K562 (cell line): Measurements from ENCODE around the gene TMX3. TPM values are rescaled to one million over a fixed set of nuclear protein-coding genes. Genes with fewer than 3 reads are reported as not detected.

Experiments used
- ATAC-seq: fragments of 200-7000 bp; cut with Tn5 transposase; 3 replicates; pipeline ENCODE4 v1.9.1; 2020; ENCODE audit warnings: moderate library complexity
- BruUV-seq: library from RNA; stranded (reverse); fragments of 400-500 nt; replicated peaks from 2 replicates; lab custom pipeline; 2021; lab: Mats Ljungman, UMichigan
- CTCF ChIA-PET: fragments of 300-600 bp; formaldehyde crosslinking; extraction: SDS; loops from one replicate; lab custom pipeline; 2021; ENCODE audit warnings: low intra/inter-chr PET ratio; lab: Yijun Ruan, JAX
- POLR2A ChIA-PET: fragments of 300-600, 350-650 bp; sonication (Branson Sonifier 250); formaldehyde crosslinking; extraction: SDS; loops from one replicate; lab custom pipeline; 2021; ENCODE audit warnings: antibody characterized with exemption, inconsistent platforms; lab: Yijun Ruan, JAX
- DNase-seq, 4 experiments: peaks; one replicate each; pipeline versions ENCODE4 v3.0.0 to v3.0.0-alpha.2; 2011 to 2018; ENCODE audit warnings: low spot score in 3 of 4, mixed read lengths in 3 of 4; ENCODE audit errors: extremely low read depth in 1 of 4
- FAIRE-seq: peaks from 2 replicates; lab custom pipeline; 2011; peaks lifted over from hg19 to GRCh38; lab: Jason Lieb, UNC
- H2AFZ ChIP-seq: 2 replicates; pipeline ENCODE4 v1.6.0; 2011; ENCODE audit warnings: low read depth, low read length, control low read depth, inconsistent platforms
- H3K27ac ChIP-seq: fragments of 200-600 bp; 3 replicates; pipeline ENCODE4 v1.8.0; 2011; ENCODE audit warnings: low read depth, mild to moderate bottlenecking, control low read depth, inconsistent platforms, low read length, moderate library complexity, mixed read lengths; ENCODE audit errors: extremely low read depth
- H3K27me3 ChIP-seq, 2 experiments: fragments of 300-600 bp in 1 of 2; 2 replicates in 1 of 2; 3 replicates in 1 of 2; pipeline versions ENCODE4 v1.6.0 to v1.8.0; 2011; ENCODE audit warnings: inconsistent platforms in 2 of 2, low read length in 2 of 2, mild to moderate bottlenecking in 1 of 2, mixed read lengths in 1 of 2, moderate library complexity in 1 of 2; ENCODE audit not compliant: control insufficient read depth in 2 of 2, insufficient read depth in 2 of 2
- H3K36me3 ChIP-seq: fragments of 300-600 bp; 3 replicates; pipeline ENCODE4 v1.8.0; 2011; ENCODE audit warnings: mild to moderate bottlenecking, low read length, inconsistent platforms; ENCODE audit not compliant: control insufficient read depth, insufficient read depth
- H3K4me1 ChIP-seq, 2 experiments: fragments of 200-600 bp in 1 of 2; replicated peaks in 1 of 2; 2 replicates in 1 of 2; 3 replicates in 1 of 2; pipeline versions ENCODE4 v1.5.1 to v1.8.0; 2011; ENCODE audit warnings: inconsistent platforms in 2 of 2, low read length in 2 of 2, mild to moderate bottlenecking in 1 of 2, mixed read lengths in 1 of 2, moderate library complexity in 1 of 2; ENCODE audit not compliant: control insufficient read depth in 2 of 2, insufficient read depth in 2 of 2
- H3K4me2 ChIP-seq: 2 replicates; pipeline ENCODE4 v1.6.1; 2011; ENCODE audit warnings: low read length, control low read depth, inconsistent platforms, mixed read lengths; ENCODE audit not compliant: insufficient read depth
- H3K4me3 ChIP-seq: fragments of 200-600 bp; sonication (generic), shearing (Covaris generic); 2 replicates; pipeline ENCODE4 v1.5.1; 2016; ENCODE audit warnings: control low read depth, inconsistent platforms
- H3K79me2 ChIP-seq: fragments of 200-600 bp; 3 replicates; pipeline ENCODE4 v1.8.0; 2011; ENCODE audit warnings: low read length, inconsistent platforms; ENCODE audit not compliant: control insufficient read depth, insufficient read depth
- H3K9ac ChIP-seq, 2 experiments: 2 replicates each; pipeline versions ENCODE4 v1.6.0 to v1.6.1; 2011; ENCODE audit warnings: low read depth in 2 of 2, low read length in 2 of 2, control low read depth in 1 of 2, inconsistent platforms in 1 of 2, mild to moderate bottlenecking in 1 of 2, mixed read lengths in 1 of 2; ENCODE audit not compliant: insufficient read depth in 1 of 2
- H3K9me1 ChIP-seq: one replicate; pipeline ENCODE4 v1.6.0; 2011; ENCODE audit warnings: inconsistent platforms, mild to moderate bottlenecking, low read length, moderate library complexity; ENCODE audit not compliant: control insufficient read depth, insufficient read depth
- H3K9me3 ChIP-seq: replicated peaks from 2 replicates; pipeline ENCODE4 v1.5.1; 2011; ENCODE audit warnings: low read depth, low read length, inconsistent platforms; ENCODE audit not compliant: control insufficient read depth, insufficient read depth
- H4K20me1 ChIP-seq: replicated peaks from 2 replicates; pipeline ENCODE4 v1.6.1; 2011; ENCODE audit warnings: low read length, inconsistent platforms, mixed read lengths; ENCODE audit not compliant: control insufficient read depth, insufficient read depth
- JUNB ChIP-seq: fragments of 450-650 bp; formaldehyde crosslinking; conservative IDR thresholded peaks from 2 replicates; pipeline ENCODE4 v1.4.0; 2020; ENCODE audit warnings: mild to moderate bottlenecking
- SAP30 ChIP-seq: fragments of 200-600 bp; sonication (generic); IDR thresholded peaks from 2 replicates; pipeline ENCODE4 v1.6.1; 2012; ENCODE audit warnings: borderline replicate concordance, low read depth, mild to moderate bottlenecking, moderate library complexity, low read length, control low read depth, inconsistent platforms; ENCODE audit not compliant: insufficient read depth, poor library complexity, severe bottlenecking
- ZNF384 ChIP-seq: IDR thresholded peaks from 2 replicates; pipeline ENCODE4 v1.6.1; 2012; ENCODE audit warnings: low read depth, low read length, improper control_type of control experiment
- WGBS: fragments of 100-300 bp; shearing (Covaris generic); methylation state at CpG from one replicate; pipeline ENCODE4 v1.1.6; 2016; ENCODE audit warnings: low coverage, mixed read lengths; ENCODE audit not compliant: insufficient coverage; ENCODE audit errors: missing lambda C conversion rate; 5-methylcytosine and 5-hydroxymethylcytosine counted together
- in situ Hi-C: fragments of 300-500 bp; cut with MboI; formaldehyde crosslinking; loops from 4 replicates; pipeline ENCODE4 v1.15.0; 2018; ENCODE audit warnings: inconsistent platforms, mixed read lengths
- intact Hi-C: fragments of 100-400 bp; cut with micrococcal nuclease; formaldehyde crosslinking; loops from 2 replicates; pipeline ENCODE4 v1.14.2; 2022
- polyA plus RNA-seq, 8 experiments: library from polyadenylated mRNA; depleted of rRNA in 4 of 8; stranded (reverse) in 5 of 8; unstranded in 3 of 8; fragments of >200 nt; fragmentation: Nextera tagmentation in 2 of 8; fragmentation: Illumina TruSeq in 1 of 8; extraction: Ambion mirVana in 2 of 8; extraction: Trizol in 1 of 8; gene quantifications; 2 replicates each; pipeline versions ENCODE4 v1.2.1 to v1.2.3, GENCODE V29; 2011 to 2014; ENCODE audit warnings: inconsistent platforms in 1 of 8, missing spikeins in 1 of 8
- total RNA-seq, 7 experiments: library from RNA; depleted of rRNA in 6 of 7; stranded (reverse); fragments of >200 nt in 6 of 7; fragmentation: Illumina TruSeq in 2 of 7; extraction: Trizol in 2 of 7; gene quantifications; 2 replicates each; pipeline versions ENCODE4 v1.2.1 to v1.2.3, GENCODE V29; 2011 to 2021; ENCODE audit warnings: low replicate concordance in 1 of 7
- TF ChIP-seq, protein P1 (sequence below): sonication (generic); formaldehyde crosslinking; IDR thresholded peaks from 2 replicates; pipeline ENCODE4 v1.8.0; 2022; ENCODE audit warnings: mild to moderate bottlenecking, missing genetic modification reagents
- TF ChIP-seq, protein P2 (sequence below): fragments of 250-450 bp; sonication (Bioruptor Pico); IDR thresholded peaks from 2 replicates; pipeline ENCODE4 v1.5.0; 2021
- TF ChIP-seq, protein P3 (sequence below): IDR thresholded peaks from 2 replicates; pipeline ENCODE4 v1.6.1; 2016; ENCODE audit warnings: missing genetic modification characterization, missing compliant biosample characterization
- TF ChIP-seq, protein P4 (sequence below): fragments of 250-450 bp; sonication (Bioruptor Pico); IDR thresholded peaks from 2 replicates; pipeline ENCODE4 v1.5.0; 2020; ENCODE audit warnings: mild to moderate bottlenecking, borderline replicate concordance
- TF ChIP-seq, protein P5 (sequence below), 2 experiments: fragments of 450-650 bp in 1 of 2; IDR thresholded peaks; 2 replicates each; pipeline ENCODE4 v1.6.1; 2011 to 2017; ENCODE audit warnings: low read depth in 2 of 2, antibody characterized with exemption in 1 of 2, borderline replicate concordance in 1 of 2, low read length in 1 of 2, mild to moderate bottlenecking in 1 of 2, mixed read lengths in 1 of 2; ENCODE audit not compliant: control insufficient read depth in 1 of 2

The TMX3 gene
- total and polyA plus RNA-seq, 9 of the 15 experiments (the other 6 are each of a cell fraction or from before 2014, with no cell fraction given): 13.2 to 40.5 (median 20.7) TPM

DNA sequence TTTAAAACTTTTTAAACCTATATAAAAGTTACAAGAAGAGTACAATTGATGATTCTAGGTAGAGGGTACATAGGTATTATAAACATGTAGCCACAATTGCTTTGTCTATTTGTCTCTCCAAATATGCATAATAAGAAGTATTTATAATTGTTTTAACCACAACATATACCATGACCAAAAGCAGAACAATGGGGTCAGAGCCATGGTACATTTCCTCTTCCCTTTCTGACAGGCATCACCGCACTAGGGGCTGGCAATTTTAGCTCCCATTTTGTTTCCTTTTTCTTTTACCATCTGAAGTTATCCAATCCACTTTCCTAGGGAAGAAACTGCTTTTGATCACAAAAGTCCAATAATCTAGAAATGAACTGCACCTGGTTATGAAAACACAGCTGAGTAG is 49.3 kb downstream of the TMX3 start:
- H3K9me1 ChIP-seq: no peaks in the 10 kb centered on the region
- H3K4me3 ChIP-seq: no peak overlapping the region
- CTCF ChIA-PET: no interaction called here
- ATAC-seq (no peak), DNase-seq (no peak), FAIRE-seq (no peak)
- no peaks in the 10 kb centered on the region for H3K27me3 ChIP-seq
- H3K4me1 ChIP-seq: no peaks in the 10 kb centered on the region
- TF ChIP-seq, protein P1, sequence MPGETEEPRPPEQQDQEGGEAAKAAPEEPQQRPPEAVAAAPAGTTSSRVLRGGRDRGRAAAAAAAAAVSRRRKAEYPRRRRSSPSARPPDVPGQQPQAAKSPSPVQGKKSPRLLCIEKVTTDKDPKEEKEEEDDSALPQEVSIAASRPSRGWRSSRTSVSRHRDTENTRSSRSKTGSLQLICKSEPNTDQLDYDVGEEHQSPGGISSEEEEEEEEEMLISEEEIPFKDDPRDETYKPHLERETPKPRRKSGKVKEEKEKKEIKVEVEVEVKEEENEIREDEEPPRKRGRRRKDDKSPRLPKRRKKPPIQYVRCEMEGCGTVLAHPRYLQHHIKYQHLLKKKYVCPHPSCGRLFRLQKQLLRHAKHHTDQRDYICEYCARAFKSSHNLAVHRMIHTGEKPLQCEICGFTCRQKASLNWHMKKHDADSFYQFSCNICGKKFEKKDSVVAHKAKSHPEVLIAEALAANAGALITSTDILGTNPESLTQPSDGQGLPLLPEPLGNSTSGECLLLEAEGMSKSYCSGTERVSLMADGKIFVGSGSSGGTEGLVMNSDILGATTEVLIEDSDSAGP (CRISPR knock-in tag): no peak
- TF ChIP-seq ZNF384 (no peak), JUNB (CRISPR knock-in tag) (no peak), SAP30 (no peak)
- TF ChIP-seq, protein P2, sequence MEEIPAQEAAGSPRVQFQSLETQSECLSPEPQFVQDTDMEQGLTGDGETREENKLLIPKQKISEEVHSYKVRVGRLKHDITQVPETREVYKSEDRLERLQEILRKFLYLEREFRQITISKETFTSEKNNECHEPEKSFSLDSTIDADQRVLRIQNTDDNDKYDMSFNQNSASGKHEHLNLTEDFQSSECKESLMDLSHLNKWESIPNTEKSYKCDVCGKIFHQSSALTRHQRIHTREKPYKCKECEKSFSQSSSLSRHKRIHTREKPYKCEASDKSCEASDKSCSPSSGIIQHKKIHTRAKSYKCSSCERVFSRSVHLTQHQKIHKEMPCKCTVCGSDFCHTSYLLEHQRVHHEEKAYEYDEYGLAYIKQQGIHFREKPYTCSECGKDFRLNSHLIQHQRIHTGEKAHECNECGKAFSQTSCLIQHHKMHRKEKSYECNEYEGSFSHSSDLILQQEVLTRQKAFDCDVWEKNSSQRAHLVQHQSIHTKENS (CRISPR knock-in tag): no peak
- TF ChIP-seq, protein P3, sequence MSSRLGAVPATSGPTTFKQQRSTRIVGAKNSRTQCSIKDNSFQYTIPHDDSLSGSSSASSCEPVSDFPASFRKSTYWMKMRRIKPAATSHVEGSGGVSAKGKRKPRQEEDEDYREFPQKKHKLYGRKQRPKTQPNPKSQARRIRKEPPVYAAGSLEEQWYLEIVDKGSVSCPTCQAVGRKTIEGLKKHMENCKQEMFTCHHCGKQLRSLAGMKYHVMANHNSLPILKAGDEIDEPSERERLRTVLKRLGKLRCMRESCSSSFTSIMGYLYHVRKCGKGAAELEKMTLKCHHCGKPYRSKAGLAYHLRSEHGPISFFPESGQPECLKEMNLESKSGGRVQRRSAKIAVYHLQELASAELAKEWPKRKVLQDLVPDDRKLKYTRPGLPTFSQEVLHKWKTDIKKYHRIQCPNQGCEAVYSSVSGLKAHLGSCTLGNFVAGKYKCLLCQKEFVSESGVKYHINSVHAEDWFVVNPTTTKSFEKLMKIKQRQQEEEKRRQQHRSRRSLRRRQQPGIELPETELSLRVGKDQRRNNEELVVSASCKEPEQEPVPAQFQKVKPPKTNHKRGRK (tag): no peak
- TF ChIP-seq, protein P4, sequence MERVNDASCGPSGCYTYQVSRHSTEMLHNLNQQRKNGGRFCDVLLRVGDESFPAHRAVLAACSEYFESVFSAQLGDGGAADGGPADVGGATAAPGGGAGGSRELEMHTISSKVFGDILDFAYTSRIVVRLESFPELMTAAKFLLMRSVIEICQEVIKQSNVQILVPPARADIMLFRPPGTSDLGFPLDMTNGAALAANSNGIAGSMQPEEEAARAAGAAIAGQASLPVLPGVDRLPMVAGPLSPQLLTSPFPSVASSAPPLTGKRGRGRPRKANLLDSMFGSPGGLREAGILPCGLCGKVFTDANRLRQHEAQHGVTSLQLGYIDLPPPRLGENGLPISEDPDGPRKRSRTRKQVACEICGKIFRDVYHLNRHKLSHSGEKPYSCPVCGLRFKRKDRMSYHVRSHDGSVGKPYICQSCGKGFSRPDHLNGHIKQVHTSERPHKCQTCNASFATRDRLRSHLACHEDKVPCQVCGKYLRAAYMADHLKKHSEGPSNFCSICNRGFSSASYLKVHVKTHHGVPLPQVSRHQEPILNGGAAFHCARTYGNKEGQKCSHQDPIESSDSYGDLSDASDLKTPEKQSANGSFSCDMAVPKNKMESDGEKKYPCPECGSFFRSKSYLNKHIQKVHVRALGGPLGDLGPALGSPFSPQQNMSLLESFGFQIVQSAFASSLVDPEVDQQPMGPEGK (CRISPR knock-in tag): no peak
- TF ChIP-seq, protein P5, sequence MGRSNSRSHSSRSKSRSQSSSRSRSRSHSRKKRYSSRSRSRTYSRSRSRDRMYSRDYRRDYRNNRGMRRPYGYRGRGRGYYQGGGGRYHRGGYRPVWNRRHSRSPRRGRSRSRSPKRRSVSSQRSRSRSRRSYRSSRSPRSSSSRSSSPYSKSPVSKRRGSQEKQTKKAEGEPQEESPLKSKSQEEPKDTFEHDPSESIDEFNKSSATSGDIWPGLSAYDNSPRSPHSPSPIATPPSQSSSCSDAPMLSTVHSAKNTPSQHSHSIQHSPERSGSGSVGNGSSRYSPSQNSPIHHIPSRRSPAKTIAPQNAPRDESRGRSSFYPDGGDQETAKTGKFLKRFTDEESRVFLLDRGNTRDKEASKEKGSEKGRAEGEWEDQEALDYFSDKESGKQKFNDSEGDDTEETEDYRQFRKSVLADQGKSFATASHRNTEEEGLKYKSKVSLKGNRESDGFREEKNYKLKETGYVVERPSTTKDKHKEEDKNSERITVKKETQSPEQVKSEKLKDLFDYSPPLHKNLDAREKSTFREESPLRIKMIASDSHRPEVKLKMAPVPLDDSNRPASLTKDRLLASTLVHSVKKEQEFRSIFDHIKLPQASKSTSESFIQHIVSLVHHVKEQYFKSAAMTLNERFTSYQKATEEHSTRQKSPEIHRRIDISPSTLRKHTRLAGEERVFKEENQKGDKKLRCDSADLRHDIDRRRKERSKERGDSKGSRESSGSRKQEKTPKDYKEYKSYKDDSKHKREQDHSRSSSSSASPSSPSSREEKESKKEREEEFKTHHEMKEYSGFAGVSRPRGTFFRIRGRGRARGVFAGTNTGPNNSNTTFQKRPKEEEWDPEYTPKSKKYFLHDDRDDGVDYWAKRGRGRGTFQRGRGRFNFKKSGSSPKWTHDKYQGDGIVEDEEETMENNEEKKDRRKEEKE (IDR thresholded peaks at IDR 0.05; ENCODE audit: borderline replicate concordance in 1 of 2, control insufficient read depth in 1 of 2, low read depth in 2 of 2, low read length in 1 of 2): no peak
- H3K4me2 ChIP-seq: no peak overlapping the region
- in situ Hi-C loops (loop anchor here (25.0 kb wide), 1 partner anchor 1453 kb away; no protein-coding TSS in a partner anchor), intact Hi-C loops (loop anchor here (10.0 kb wide), 1 partner anchor 1151 kb away; the partner anchor contains the start of gene DSEL)
- no peak overlapping the region for H2AFZ ChIP-seq
- no peaks in the 10 kb centered on the region for H3K36me3 ChIP-seq
- no peaks in the 10 kb centered on the region for H3K9me3 ChIP-seq
- no peak overlapping the region for H3K9ac ChIP-seq
- H4K20me1 ChIP-seq: no peaks in the 10 kb centered on the region
- POLR2A ChIA-PET: no interaction called here
- no peak overlapping the region for H3K27ac ChIP-seq
- no TSS peak for BruUV-seq
- WGBS: 0% methylated on average over 1 of the region's 1 CpG
- no peaks in the 10 kb centered on the region for H3K79me2 ChIP-seq
